H1 (cell line): ENCODE data around the gene SPATA31D4. TPM values are rescaled to one million over a fixed set of nuclear protein-coding genes. Genes with fewer than 3 reads are reported as not detected.

ENCODE experiments used
- CBX5 ChIP-seq: fragments of 300-800, 300-1000 bp; sonication (generic); IDR thresholded peaks from 2 replicates; pipeline ENCODE4 v1.7.1; 2016; ENCODE audit warnings: antibody characterized with exemption, low read length, low read depth
- CHD1 ChIP-seq: IDR thresholded peaks from 2 replicates; pipeline ENCODE4 v1.6.1; 2012; ENCODE audit warnings: low read depth, low read length, improper control_type of control experiment
- CTCF ChIP-seq, 3 experiments: IDR thresholded peaks; 1 replicate in 2 of 3; 2 replicates in 1 of 3; pipeline versions ENCODE4 v1.5.1 to v1.6.1; 2011; ENCODE audit warnings: low read length in 3 of 3, mild to moderate bottlenecking in 3 of 3, inconsistent platforms in 2 of 3, low read depth in 1 of 3, moderate library complexity in 1 of 3; ENCODE audit not compliant: insufficient read depth in 1 of 3; ENCODE audit errors: control extremely low read depth in 1 of 3
- POLR2AphosphoS5 ChIP-seq: IDR thresholded peaks from 2 replicates; pipeline ENCODE4 v1.6.1; 2011; ENCODE audit warnings: low read depth, low read length
- SP2 ChIP-seq: IDR thresholded peaks from 2 replicates; pipeline ENCODE4 v1.6.1; 2012; ENCODE audit warnings: mild to moderate bottlenecking, low read length, inconsistent platforms
- SUZ12 ChIP-seq: fragments of 200-600 bp; sonication (generic); IDR thresholded peaks from 2 replicates; pipeline ENCODE4 v1.6.1; 2012; ENCODE audit warnings: mild to moderate bottlenecking, inconsistent platforms, low read length, moderate library complexity, mixed read lengths
- polyA plus RNA-seq, 7 experiments: library from polyadenylated mRNA; depleted of rRNA in 3 of 7; stranded (reverse) in 5 of 7; unstranded in 2 of 7; fragments of >200 nt in 5 of 7; fragments of 200-250 nt in 2 of 7; gene quantifications; 1 replicate in 5 of 7; 2 replicates in 1 of 7; 4 replicates in 1 of 7; pipeline versions ENCODE4 v1.2.1 to v1.2.3, GENCODE V29; 2011 to 2013; ENCODE audit warnings: missing spikeins in 2 of 7, mixed read lengths in 2 of 7
- total RNA-seq: library from RNA; stranded (reverse); fragmentation: NEBNext Ultra II Directional; extraction: Animal tissue kit (Norgen Biotek cat#: 25700); gene quantifications from 2 replicates; pipeline ENCODE4 v1.2.1, GENCODE V29; 2021

Gene SPATA31D4
- total and polyA plus RNA-seq, 2 of the 8 experiments (the other 6 are each of a cell fraction or from before 2014, with no cell fraction given): not detected

GRCh38 chr9:81896070-81896469 lies 32.2 kb upstream of the SPATA31D4 start (continued):
- TF ChIP-seq CTCF (IDR thresholded peaks at IDR 0.05; ENCODE audit: control extremely low read depth in 1 of 3, insufficient read depth in 1 of 3, low read depth in 1 of 3, low read length in 3 of 3) (no peak), SP2 (no peak), CBX5 (no peak), SUZ12 (no peak), CHD1 (no peak), POLR2AphosphoS5 (no peak)
